ENCODE measurements around the gene PRAMEF18.
"Not testable (repeated sequence)": the region's sequence is repeated elsewhere in the genome, so short reads cannot be mapped to it uniquely, and the experiment has no call there.

Gene PRAMEF18

DNA sequence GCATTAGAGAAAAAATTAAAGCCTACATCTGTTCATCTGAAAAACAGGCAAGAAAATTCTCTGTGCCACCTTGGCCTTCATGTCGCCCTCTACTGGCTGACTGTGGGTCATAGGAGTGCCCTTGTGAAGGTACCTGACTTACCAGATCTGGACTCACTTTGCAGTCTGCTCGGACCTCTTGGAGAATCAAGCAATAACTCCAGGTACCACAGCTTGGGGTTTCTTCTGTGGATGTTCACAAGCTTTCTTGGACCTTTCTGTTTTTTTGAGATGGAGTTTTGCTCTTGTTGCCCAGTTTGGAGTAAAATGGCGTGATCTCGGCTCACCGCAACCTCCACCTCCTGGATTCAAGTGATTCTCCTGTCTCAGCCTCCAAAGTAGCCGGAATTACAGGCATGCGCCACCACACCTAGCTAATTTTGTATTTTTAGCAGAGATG lies 2.4 kb upstream of the PRAMEF18 start:
- WGBS (ENCODE audit: insufficient coverage) = 78% methylated on average over 7 of the region's 7 CpGs
- no peak overlapping the region for H3K27ac ChIP-seq (ENCODE audit: insufficient read depth in 1 of 2, low read depth in 1 of 2, low read length in 2 of 2, poor library complexity in 1 of 2, severe bottlenecking in 2 of 2)
- H3K9me3 ChIP-seq (ENCODE audit: control extremely low read depth in 1 of 5, control insufficient read depth in 4 of 5, insufficient read depth in 2 of 5, low read depth in 1 of 5, low read length in 4 of 5) = no peaks in the 10 kb centered on the region
- CTCF ChIA-PET = interaction anchor here (1.4 kb wide), 1 partner anchor 14 kb away, joined by 3 read pairs; no protein-coding TSS in a partner anchor
- POLR2A ChIA-PET = no interaction called here
- no peaks in the 10 kb centered on the region for H3K36me3 ChIP-seq (ENCODE audit: control insufficient read depth in 4 of 4, insufficient read depth in 4 of 4, low read length in 3 of 4)
- no peaks in the 10 kb centered on the region for H3K27me3 ChIP-seq (replicated peaks in 2 of 5; ENCODE audit: control insufficient read depth in 4 of 5, insufficient read depth in 5 of 5, low read length in 4 of 5)
- no peaks in the 10 kb centered on the region for H3K4me1 ChIP-seq (ENCODE audit: control extremely low read depth in 1 of 4, control insufficient read depth in 4 of 4, insufficient read depth in 4 of 4, low read length in 3 of 4)
- H3K4me3 ChIP-seq (ENCODE audit: control insufficient read depth in 1 of 7, extremely low read depth in 1 of 7, insufficient read depth in 4 of 7, low read depth in 2 of 7, low read length in 6 of 7) = no peak overlapping the region
- DNase-seq = peak; percentile 39 to 76 (median 67)

- H3K27me3 ChIP-seq (replicated peaks in 2 of 5; ENCODE audit: control insufficient read depth in 4 of 5, insufficient read depth in 5 of 5, low read length in 4 of 5); H3K36me3 ChIP-seq (ENCODE audit: control insufficient read depth in 4 of 4, insufficient read depth in 4 of 4, low read length in 3 of 4); H3K27ac ChIP-seq (ENCODE audit: insufficient read depth in 1 of 2, low read depth in 1 of 2, low read length in 2 of 2, poor library complexity in 1 of 2, severe bottlenecking in 2 of 2); H3K9me3 ChIP-seq (ENCODE audit: control extremely low read depth in 1 of 5, control insufficient read depth in 4 of 5, insufficient read depth in 2 of 5, low read depth in 1 of 5, low read length in 4 of 5); POLR2A ChIA-PET; H3K4me3 ChIP-seq (ENCODE audit: control insufficient read depth in 1 of 7, extremely low read depth in 1 of 7, insufficient read depth in 4 of 7, low read depth in 2 of 7, low read length in 6 of 7); DNase-seq; H3K4me1 ChIP-seq (ENCODE audit: control extremely low read depth in 1 of 4, control insufficient read depth in 4 of 4, insufficient read depth in 4 of 4, low read length in 3 of 4): not testable (repeated sequence)
- CTCF ChIA-PET = interaction anchor here (1.4 kb wide), 1 partner anchor 15 kb away, joined by 3 read pairs; no protein-coding TSS in a partner anchor
- WGBS (ENCODE audit: insufficient coverage) = 94% methylated on average over 7 of the region's 8 CpGs
These were observed 1.5 kb upstream of the PRAMEF18 start for GRCh38 chr1:13227271-13228055.

DNA sequence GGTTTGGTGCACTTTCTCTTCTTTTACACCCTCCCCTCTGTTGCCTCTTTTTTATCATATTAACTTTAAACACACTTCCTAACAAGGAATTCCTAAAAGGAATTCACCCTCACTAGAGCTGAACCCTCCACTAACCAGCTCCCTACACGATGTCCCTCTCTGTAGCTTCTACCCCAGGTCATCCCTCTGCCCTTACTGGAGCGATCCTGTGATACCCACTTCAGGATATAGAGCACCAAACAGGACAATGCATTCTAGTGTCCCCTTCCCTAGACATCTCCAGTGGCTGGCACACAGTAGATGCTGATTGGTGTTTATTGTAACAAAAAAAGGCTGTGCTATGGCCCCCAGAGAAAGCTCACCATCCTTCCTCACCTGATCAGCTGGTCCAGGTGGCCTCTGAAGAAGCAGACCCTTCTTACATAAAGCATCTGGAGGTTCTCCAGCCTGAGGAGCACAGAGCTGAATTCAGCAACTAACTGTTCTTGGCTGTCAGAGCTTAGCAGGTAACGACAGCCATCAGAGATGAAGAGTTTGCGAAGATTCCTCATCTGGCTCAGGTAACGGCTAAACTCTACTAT lies 1.4 kb downstream of the PRAMEF18 start:
- Histone ChIP-seq H3K36me3 (ENCODE audit: control insufficient read depth in 4 of 4, insufficient read depth in 4 of 4, low read length in 3 of 4) (no peaks in the 10 kb centered on the region), H3K27ac (ENCODE audit: insufficient read depth in 1 of 2, low read depth in 1 of 2, low read length in 2 of 2, poor library complexity in 1 of 2, severe bottlenecking in 2 of 2) (no peak overlapping the region), H3K4me1 (ENCODE audit: control extremely low read depth in 1 of 4, control insufficient read depth in 4 of 4, insufficient read depth in 4 of 4, low read length in 3 of 4) (peaks cover 0 to 5% (median 0%) of the 10 kb centered on the region in 4 experiments), H3K9me3 (ENCODE audit: control extremely low read depth in 1 of 5, control insufficient read depth in 4 of 5, insufficient read depth in 2 of 5, low read depth in 1 of 5, low read length in 4 of 5) (no peaks in the 10 kb centered on the region), H3K4me3 (ENCODE audit: control insufficient read depth in 1 of 7, extremely low read depth in 1 of 7, insufficient read depth in 4 of 7, low read depth in 2 of 7, low read length in 6 of 7) (no peak overlapping the region), H3K27me3 (replicated peaks in 2 of 5; ENCODE audit: control insufficient read depth in 4 of 5, insufficient read depth in 5 of 5, low read length in 4 of 5) (no peaks in the 10 kb centered on the region)
- WGBS (ENCODE audit: insufficient coverage) = 96% methylated on average over 5 of the region's 5 CpGs
- ChIA-PET POLR2A (interaction anchor here (0.6 kb wide), 1 partner anchor 20 kb away, joined by 3 read pairs; no protein-coding TSS in a partner anchor), CTCF (no interaction called here)
- no peak for DNase-seq

- DNase-seq; H3K4me1 ChIP-seq (ENCODE audit: control extremely low read depth in 1 of 4, control insufficient read depth in 4 of 4, insufficient read depth in 4 of 4, low read length in 3 of 4); H3K36me3 ChIP-seq (ENCODE audit: control insufficient read depth in 4 of 4, insufficient read depth in 4 of 4, low read length in 3 of 4); H3K4me3 ChIP-seq (ENCODE audit: control insufficient read depth in 1 of 7, extremely low read depth in 1 of 7, insufficient read depth in 4 of 7, low read depth in 2 of 7, low read length in 6 of 7); POLR2A ChIA-PET; H3K27me3 ChIP-seq (replicated peaks in 2 of 5; ENCODE audit: control insufficient read depth in 4 of 5, insufficient read depth in 5 of 5, low read length in 4 of 5); H3K9me3 ChIP-seq (ENCODE audit: control extremely low read depth in 1 of 5, control insufficient read depth in 4 of 5, insufficient read depth in 2 of 5, low read depth in 1 of 5, low read length in 4 of 5); CTCF ChIA-PET; H3K27ac ChIP-seq (ENCODE audit: insufficient read depth in 1 of 2, low read depth in 1 of 2, low read length in 2 of 2, poor library complexity in 1 of 2, severe bottlenecking in 2 of 2): not testable (repeated sequence)
- no CpG with 5 or more reads among the region's 4 CpGs for WGBS (ENCODE audit: insufficient coverage)
These were observed 3.2 kb downstream of the PRAMEF18 start for GRCh38 chr1:13222788-13223187.

GRCh38 chr1:13219203-13219602 lies 6.8 kb downstream of the PRAMEF18 start:
- H3K27me3 ChIP-seq (replicated peaks in 2 of 5; ENCODE audit: control insufficient read depth in 4 of 5, insufficient read depth in 5 of 5, low read length in 4 of 5); H3K4me3 ChIP-seq (ENCODE audit: control insufficient read depth in 1 of 7, extremely low read depth in 1 of 7, insufficient read depth in 4 of 7, low read depth in 2 of 7, low read length in 6 of 7); H3K4me1 ChIP-seq (ENCODE audit: control extremely low read depth in 1 of 4, control insufficient read depth in 4 of 4, insufficient read depth in 4 of 4, low read length in 3 of 4); H3K27ac ChIP-seq (ENCODE audit: insufficient read depth in 1 of 2, low read depth in 1 of 2, low read length in 2 of 2, poor library complexity in 1 of 2, severe bottlenecking in 2 of 2); H3K9me3 ChIP-seq (ENCODE audit: control extremely low read depth in 1 of 5, control insufficient read depth in 4 of 5, insufficient read depth in 2 of 5, low read depth in 1 of 5, low read length in 4 of 5); CTCF ChIA-PET; H3K36me3 ChIP-seq (ENCODE audit: control insufficient read depth in 4 of 4, insufficient read depth in 4 of 4, low read length in 3 of 4); POLR2A ChIA-PET; DNase-seq: not testable (repeated sequence)
- no CpG with 5 or more reads among the region's 3 CpGs for WGBS (ENCODE audit: insufficient coverage)

DNA sequence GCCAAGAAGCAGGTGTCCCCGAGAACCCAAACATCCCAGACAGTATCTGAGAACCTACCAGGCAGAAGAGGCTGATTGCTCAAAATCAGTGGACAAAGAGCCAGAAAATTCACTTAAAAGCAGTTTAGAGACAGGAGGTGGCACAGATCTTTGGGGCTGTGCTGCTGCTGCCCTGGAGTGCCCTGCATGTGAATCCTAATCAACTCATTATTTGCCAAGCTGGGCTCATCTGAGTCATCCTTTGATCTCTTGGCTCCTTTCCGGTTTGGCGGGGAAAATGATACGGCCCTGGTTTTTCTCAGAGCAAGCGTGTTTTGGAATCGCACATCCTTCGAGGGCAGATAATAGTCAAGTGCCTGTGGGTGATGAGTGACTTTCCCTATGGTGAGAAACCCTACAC lies 9.3 kb downstream of the PRAMEF18 start:
- H3K4me3 ChIP-seq (ENCODE audit: control insufficient read depth in 1 of 7, extremely low read depth in 1 of 7, insufficient read depth in 4 of 7, low read depth in 2 of 7, low read length in 6 of 7); H3K27me3 ChIP-seq (replicated peaks in 2 of 5; ENCODE audit: control insufficient read depth in 4 of 5, insufficient read depth in 5 of 5, low read length in 4 of 5); H3K4me1 ChIP-seq (ENCODE audit: control extremely low read depth in 1 of 4, control insufficient read depth in 4 of 4, insufficient read depth in 4 of 4, low read length in 3 of 4); H3K27ac ChIP-seq (ENCODE audit: insufficient read depth in 1 of 2, low read depth in 1 of 2, low read length in 2 of 2, poor library complexity in 1 of 2, severe bottlenecking in 2 of 2); H3K36me3 ChIP-seq (ENCODE audit: control insufficient read depth in 4 of 4, insufficient read depth in 4 of 4, low read length in 3 of 4); POLR2A ChIA-PET; H3K9me3 ChIP-seq (ENCODE audit: control extremely low read depth in 1 of 5, control insufficient read depth in 4 of 5, insufficient read depth in 2 of 5, low read depth in 1 of 5, low read length in 4 of 5); DNase-seq; CTCF ChIA-PET: not testable (repeated sequence)
- WGBS (ENCODE audit: insufficient coverage) = no CpG with 5 or more reads among the region's 7 CpGs

- H3K9me3 ChIP-seq (ENCODE audit: control extremely low read depth in 1 of 5, control insufficient read depth in 4 of 5, insufficient read depth in 2 of 5, low read depth in 1 of 5, low read length in 4 of 5); H3K27ac ChIP-seq (ENCODE audit: insufficient read depth in 1 of 2, low read depth in 1 of 2, low read length in 2 of 2, poor library complexity in 1 of 2, severe bottlenecking in 2 of 2); DNase-seq; H3K27me3 ChIP-seq (replicated peaks in 2 of 5; ENCODE audit: control insufficient read depth in 4 of 5, insufficient read depth in 5 of 5, low read length in 4 of 5); CTCF ChIA-PET; H3K4me1 ChIP-seq (ENCODE audit: control extremely low read depth in 1 of 4, control insufficient read depth in 4 of 4, insufficient read depth in 4 of 4, low read length in 3 of 4); POLR2A ChIA-PET; H3K36me3 ChIP-seq (ENCODE audit: control insufficient read depth in 4 of 4, insufficient read depth in 4 of 4, low read length in 3 of 4); H3K4me3 ChIP-seq (ENCODE audit: control insufficient read depth in 1 of 7, extremely low read depth in 1 of 7, insufficient read depth in 4 of 7, low read depth in 2 of 7, low read length in 6 of 7): not testable (repeated sequence)
- no CpG with 5 or more reads among the region's 9 CpGs for WGBS (ENCODE audit: insufficient coverage)
These were observed 17.2 kb downstream of the PRAMEF18 start for GRCh38 chr1:13208712-13209111.
